ENCODE results near the gene AP2A2.

AP2A2 gene

DNA sequence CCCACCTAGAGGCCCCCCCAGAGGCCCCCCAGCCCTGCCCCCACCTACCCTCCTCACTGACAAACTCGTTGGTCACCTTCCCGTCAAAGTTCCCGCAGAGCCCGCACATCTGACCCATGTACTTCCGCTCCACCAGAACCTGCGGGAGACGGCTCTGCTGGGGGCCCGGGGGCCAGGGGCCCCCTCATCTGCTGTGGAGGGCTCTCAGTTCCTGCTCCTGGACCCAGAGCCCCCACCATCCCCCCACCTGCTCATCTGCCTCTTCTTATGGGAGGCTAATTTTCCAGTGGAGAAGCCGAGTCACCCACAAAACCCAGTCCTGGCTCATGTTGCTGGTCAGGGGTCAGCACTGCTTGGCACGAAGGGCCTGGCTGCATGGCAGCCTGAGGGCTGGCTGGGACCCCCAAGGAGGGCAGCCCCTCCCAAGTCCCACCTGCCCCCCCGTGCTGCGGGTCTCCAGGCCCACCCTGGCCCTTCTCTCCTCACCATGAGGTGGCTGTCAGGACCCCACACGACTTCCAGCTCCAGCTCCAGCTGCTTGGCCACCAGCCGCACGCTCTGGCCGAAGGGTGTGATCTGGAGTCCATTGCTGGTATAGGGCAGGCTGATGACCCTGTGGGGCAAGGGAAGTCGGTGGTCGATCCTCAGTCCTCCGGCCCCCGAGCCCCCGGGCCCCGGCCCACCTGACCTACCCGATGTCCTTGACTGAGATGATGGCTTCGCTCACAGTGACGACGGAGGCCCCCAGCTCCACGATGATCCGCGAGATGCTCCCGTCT lies 105.6 kb downstream of the AP2A2 start:
- DNase-seq, result no peak

DNA sequence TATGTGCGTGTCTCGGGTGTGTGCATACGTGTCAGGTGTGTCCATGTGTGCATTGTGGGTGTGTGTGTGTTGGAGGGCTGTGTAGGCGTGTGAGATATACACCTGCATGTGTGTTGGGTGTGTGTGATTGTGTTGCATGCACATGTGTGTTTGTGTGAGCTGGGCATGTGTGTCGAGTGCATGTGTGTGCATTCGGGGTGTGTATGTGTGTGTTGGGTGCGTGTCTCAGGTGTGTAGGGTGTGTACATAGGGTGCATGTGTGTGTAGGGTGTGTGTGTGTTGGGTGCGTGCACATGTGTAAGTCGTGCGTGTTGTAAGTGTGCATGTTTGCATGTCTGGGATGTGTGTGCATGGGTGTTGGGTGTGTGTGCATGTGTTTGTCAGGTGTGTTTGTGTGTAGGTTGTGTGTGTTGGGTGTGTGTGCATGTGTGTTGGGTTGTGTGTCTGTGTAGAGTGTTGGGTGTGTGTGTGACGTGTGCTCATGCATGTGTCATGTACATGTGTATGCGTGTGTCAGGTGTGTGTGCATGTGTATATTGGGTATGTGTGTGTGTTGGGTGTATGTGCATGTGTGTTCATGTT lies 106.7 kb downstream of the AP2A2 start:
- DNase-seq, result no peak

DNA sequence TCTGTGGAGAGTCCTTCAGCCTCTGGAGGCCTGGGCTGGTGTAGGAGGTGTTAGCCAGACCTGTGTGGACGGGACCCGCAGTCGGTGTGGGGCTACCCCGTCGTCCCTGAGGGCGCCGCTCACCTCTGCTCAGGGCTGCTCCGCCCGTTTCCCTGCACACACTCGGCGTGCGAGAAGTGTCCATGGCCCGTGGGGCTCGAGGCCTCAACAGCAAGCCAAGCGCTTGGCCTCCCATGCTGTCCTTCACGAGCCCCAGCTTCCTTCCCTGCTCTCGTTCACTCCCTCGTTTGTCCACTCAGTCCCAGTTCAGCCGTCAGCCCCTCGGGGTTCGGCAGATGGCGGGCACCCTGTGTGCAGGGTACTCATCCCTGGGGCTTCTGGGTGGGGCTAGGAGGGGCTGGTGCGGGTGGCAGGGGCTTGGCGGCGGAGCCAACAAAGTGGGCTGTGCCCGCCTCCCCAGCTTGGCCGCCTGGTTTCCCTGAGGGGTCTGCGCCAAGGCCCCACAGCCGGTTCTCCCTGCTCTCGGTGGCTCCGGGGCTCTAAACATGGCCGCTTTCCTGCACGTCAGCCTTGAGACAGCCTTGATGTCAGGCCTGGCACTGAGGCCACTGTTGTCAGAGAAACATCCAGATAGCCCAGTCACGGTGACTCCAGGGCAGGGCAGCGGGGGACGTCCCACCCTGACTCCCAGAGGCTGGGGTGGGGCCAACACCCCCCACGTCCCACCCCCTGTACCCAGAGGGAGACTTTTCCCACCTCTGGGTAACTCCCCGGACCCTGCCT lies 107.5 kb downstream of the AP2A2 start:
- no peak for DNase-seq

DNA sequence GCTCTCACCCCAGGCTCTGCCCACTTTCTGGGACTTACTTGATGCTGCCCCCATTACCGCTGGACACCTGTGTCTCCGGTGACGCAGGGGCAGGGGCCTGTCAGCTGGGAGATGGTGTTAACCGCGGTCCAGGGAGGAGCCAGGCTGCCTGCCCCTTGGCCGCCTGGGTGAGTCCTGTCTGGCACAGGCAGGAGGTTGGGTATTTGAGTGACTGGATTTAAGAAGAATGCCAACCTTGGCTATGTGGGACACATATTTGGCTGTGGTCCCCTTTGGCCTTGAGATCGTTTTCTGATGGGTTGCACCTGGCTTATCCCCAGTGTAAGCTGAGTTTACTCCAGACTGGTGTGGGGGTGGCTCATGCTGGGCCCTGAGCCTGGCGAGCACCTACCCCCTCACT lies 108.3 kb downstream of the AP2A2 start:
- no peak for DNase-seq

DNA sequence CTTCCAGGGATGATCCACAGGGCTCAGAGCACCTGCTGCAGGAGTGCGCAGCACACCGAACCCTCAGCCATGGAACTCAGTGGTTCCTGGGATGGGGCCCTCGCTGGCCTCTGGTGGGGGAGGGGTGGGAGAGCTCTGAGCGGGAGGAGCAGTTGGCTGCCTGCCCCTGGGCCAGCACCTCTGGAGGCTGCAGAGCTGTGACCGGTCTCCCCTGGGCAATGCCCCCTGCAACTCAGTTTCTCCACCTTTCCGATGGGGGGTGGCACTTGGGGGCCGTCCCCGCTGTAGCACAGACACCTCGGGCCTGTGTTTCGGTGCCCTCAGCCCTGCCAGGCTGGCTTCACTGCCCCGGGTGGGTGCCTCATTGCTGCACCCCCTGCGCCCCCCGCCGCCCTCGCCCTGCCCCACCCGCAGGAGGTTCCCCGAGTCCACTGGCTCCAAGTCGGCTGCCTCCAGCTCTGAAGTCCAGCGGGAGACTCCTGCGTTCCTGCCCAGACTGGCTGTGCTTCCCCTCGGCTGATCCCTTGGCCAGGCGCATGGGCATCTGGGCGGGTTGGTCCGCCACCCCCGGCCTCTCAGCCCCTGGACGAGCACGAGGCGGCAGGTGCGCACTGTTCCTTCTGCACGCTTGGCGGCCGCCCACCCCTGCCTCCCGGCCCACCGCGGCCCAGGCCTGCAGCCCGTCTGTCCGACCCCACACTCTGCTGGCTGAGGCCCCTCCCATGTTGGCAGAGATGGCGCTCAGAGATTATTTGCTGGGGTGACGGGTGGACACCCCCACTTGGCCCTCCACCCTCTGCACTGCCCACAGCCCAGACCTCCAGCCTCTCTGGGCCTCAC lies 109.0 kb downstream of the AP2A2 start:
- DNase-seq, result no peak

DNA sequence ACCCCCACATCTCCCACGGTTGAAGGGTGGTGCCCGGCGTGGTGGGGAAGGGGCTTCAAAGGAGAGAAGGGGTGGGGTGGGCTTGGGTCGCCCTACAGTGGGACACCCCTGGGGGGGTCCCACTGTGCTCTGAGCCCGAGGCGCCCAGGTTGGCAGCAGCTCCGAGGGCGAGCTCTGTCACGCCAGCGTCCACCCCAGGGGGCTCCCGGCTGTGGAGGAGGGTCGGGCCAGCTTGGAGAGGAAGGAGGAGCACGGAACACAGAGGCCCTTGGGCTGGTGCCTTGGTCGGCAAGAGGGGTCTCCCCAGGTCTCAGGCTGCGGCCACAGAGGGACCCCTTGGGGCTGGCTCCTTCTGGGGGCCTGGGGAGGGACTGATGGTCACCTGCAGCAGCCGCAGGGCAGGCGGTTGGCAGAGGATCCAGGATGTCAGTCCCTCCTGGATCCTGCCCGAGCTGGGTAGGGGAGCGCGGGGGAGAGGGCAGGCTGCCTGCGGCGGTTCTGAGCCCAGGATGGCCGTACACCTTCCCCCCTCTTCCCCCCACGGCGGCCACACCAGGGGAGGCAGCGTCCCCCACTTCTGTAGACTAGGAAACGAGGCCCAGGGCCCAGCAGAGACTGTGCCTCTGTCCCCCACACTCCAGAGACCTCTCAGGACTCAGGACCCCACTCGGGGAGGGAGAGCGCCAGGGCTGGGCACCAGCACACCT lies 110.1 kb downstream of the AP2A2 start:
- no peak for DNase-seq

DNA sequence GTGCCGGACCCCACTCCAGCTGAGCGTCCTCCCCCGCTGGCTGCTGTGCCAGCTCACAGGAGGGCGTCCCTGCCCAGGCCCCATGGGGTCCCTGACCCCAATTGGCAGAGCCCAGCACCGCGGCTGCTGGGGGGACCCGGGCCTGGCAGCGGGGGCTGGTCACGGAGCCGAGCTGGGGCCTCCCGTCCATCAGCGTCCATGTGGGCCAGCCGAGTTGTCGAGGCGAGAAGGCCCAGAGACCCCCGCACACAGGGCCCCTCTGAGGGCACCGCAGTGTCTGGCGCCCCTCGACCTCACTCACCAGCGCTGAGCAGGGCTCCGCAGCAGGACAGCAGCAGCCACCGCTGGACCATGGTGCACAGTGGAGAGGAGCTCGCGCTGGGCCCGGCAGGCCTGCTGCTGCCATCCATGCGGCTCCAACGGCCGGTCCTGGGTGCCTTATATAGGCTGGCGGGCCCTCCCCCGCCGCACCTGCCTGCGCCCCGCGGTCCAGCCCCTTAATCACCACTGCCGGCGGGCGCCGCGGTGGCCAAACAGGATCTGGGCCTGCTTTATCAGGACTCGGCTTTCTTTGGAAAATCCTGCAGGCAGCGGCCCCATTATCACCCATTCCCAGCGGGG lies 110.7 kb downstream of the AP2A2 start, which contains the start of gene MUC6:
Gene MUC6 (minus strand): TSS at position 416 of the 621 bp plus-strand sequence. CDS start 63 bp downstream, at position 353.
- no peak for DNase-seq

DNA sequence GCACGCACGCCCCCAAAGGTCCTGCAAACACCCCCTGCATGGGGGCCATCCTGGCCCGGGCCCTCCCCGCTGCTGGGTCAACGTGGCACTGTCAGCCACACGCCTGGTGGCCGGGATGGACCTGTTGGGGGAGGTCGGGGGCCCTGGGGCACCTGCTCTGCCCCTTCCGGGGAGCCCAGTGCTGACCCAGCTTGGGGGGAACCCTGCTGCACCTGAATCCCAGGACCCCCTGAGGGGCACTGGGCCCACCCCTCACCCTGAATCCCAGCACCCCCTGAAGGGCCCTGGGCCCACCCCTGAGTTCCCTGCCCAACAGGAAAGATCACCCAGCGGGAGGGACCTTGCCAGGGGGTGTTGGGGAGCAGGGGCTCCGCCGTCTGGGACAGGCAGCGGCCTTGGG lies 111.3 kb downstream of the AP2A2 start:
- DNase-seq, result no peak

DNA sequence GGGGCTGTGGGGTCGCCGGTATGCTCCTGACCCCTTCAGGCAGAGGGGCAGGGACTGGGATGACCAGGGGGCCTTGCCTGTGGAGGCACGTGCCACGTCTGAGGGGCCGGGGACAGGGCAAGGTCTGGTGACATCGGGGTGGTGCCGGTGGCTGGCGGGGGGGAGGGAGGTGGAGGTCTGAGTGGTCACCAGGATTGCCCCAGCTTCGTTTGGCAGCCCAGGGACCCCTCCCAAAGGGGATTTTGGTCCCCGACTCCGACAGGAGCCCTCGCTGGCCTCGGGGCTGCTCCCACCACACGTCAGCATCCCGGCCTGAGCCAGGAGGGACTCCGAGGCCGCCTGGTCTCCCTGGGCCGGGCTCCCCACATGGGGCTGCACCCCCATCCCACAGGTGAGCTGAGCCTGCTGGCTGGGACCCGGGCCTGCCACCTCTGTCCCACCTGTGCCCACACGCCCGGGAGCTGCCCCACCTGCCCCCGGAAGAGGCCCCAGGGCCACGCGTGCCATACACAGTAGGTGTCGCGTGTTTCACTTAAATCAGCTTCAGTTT lies 111.9 kb downstream of the AP2A2 start:
- DNase-seq, result no peak

DNA sequence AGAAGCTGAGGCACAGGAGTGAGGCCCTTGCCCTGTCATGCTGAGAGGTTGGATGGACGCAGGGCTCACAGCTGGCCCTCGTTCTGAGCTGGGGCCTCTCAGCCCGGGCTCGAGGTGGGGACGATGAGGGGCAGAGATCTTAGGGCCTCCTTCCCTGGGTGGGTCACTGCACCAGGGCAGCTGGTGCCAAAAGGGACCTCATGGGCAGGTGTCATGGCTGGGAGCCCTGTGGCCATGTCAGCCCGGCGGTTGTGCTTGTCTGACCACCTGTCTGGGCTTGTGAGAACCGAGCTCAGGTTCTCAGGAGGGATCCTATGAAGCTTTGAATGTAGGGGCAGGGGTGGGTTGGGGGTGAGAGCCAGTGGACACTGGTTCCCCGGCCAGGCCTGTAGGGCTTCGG lies 112.7 kb downstream of the AP2A2 start:
- DNase-seq, result no peak

DNA sequence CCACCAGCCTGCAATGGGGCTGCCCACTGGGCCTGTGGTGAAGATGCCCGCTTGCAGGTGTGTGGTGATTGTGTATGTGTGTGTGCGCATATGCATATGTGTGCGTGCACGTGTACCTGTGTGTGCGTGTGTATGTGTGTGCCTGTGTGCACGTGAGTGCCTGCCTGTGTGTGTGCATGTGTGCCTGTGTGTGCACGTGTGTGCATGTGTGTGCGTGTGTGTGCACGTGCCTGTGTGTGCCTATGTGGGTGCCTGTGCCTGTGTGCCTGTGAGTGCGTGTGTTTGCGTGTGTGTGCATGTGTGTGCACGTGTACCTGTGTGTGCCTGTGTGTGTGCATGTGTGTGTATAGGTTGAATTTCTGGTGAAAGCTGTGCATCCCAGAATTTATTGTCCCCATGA lies 113.3 kb downstream of the AP2A2 start:
- DNase-seq, result no peak

DNA sequence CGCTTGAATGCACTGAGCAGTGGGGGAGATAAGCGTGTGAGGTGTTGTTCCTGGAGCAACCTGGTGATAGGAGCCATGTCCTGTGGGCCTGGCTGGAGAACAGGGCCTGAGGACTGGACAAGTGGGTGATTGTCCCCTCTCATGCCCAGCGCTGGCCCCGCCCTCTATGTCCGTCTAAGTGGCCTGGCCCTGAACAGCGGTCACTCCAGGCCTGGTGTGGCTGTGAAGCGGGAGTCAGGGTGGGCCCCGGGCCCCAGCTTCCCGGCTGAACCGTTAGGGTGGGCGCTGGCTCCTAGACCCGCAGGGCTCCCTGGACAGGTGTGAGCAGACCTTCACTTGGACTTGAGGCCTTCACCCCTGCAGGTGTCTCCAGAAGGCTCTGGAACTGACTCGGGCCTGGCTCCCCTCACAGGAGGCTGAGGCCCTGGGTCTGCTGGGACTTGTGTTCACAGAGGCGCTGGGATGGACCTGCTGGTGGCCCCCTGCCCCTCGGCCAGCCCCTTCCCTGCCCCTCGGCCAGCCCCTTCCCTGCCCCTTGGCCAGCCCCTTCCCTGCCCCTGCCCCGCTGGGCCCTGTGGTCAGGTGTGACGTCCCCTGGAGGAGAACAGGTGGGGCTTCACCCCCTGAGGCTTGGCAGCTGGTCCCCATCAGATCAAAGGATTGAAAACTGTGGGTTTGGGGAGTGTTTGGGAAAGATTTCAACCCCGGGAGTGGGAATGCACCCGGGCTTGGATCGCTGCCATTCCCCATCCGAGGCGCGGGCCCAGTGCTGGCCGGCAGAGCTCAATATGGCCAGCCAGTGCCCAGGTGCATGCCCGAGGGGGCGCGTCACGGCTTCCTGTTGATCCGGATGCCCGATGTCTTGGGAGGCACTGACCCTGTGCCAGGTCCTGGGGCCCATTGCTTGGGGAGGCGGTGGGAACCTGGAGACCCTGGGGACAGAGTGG lies 114.1 kb downstream of the AP2A2 start:
- DNase-seq, result no peak

DNA sequence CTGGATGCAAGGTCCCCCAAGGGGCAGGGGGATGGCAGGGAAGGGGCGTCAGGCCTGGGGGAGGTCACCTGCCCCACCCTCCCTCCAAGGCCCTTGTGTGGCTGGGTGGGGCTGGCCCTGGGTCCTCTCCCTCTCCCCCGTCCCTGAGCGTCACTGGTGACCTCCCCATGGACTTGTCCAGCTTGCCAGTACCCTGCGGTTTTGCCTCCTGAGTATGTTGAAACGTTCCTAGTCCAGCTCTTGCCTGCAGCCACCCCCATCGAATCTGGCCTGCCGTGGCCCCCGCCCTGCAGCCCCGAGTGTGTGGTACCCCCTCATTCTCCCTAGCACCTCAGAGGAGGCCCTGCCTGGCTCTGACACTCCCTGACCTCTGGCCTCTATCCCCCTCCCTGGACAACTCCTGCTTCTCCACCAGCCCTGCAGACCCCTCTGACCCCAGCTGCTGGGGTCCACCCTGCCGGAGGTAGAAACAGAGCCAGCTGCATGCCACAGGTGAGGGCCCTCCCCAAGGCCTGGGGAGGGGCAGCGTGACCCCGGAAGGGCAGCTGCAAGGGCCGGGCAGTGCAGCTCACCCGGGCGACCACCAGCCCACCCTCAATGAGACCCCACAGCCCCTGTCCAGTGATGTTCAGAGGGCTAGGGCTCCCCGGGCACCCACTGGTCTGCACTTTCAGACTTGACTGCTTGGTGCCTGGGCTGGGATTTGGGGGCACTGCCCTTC lies 114.9 kb downstream of the AP2A2 start:
- DNase-seq, result no peak

DNA sequence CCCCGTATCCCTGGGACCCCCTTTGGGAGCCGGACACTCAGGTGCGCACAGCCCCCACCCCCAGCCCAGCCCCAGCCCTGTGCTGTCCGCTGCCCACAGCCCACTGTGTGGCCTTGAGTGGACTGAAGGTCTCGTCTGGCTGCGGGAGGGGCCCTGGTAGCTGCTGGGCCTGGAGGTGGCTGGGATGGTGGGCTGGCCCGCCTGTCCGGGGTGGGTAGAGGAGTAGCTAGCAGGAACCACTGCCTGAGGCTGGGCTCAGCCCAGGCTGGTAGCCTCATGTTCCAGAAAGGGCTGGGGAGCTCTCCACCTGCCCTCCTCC lies 115.4 kb downstream of the AP2A2 start:
- DNase-seq, result no peak

DNA sequence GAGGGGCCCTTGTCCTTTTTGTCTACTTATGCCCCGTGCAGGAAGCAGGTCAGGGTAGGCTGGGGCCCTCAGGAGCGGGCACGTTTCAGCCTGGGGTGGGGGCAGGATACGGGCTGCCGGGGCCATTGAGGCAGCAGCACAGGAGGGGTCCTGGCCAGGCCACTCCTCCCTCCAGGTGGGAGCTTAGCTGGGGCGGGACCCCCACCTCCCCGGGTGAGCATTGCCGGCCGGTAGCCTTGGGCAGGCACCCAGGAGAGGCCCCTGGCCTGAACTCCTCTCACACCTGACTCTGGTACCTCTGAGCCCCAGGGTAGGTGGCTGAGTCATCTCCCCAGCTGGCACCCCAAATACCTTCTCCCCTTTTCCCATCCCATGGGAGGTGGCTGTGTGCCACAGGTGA lies 115.8 kb downstream of the AP2A2 start:
- DNase-seq, result no peak

DNA sequence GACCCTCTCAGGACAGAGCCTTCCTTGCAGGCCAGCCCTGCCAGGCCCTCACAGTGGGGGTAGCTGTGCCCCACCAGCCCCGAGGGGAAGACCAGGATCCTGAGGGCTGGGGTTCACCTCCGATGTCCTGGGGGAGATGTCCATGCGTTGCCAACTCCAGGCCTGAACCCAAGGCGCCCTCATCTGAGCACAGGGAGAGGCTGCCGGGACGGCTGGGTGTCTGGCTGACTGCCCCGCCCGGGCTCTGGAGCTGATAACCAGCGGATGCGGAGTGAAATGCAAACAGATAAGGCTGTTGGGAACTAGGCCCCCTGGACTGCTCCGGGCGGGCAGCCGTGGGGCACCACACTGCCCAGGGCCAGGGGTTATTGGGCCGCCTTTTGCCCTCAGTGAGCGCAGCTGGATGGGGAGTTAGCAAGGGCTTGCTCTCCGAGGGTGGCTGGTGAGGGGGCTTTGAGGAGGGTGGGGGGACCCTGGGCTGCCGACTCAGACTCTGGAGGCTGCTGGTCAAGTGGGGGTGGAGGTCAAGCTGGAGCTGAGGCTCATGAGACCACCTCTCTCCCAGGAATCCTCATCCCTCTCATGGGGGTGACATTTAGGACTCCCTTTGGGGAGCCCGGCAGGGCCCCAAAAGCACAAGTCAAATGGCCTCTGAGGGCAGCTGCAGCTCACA lies 116.4 kb downstream of the AP2A2 start:
- DNase-seq, result no peak

DNA sequence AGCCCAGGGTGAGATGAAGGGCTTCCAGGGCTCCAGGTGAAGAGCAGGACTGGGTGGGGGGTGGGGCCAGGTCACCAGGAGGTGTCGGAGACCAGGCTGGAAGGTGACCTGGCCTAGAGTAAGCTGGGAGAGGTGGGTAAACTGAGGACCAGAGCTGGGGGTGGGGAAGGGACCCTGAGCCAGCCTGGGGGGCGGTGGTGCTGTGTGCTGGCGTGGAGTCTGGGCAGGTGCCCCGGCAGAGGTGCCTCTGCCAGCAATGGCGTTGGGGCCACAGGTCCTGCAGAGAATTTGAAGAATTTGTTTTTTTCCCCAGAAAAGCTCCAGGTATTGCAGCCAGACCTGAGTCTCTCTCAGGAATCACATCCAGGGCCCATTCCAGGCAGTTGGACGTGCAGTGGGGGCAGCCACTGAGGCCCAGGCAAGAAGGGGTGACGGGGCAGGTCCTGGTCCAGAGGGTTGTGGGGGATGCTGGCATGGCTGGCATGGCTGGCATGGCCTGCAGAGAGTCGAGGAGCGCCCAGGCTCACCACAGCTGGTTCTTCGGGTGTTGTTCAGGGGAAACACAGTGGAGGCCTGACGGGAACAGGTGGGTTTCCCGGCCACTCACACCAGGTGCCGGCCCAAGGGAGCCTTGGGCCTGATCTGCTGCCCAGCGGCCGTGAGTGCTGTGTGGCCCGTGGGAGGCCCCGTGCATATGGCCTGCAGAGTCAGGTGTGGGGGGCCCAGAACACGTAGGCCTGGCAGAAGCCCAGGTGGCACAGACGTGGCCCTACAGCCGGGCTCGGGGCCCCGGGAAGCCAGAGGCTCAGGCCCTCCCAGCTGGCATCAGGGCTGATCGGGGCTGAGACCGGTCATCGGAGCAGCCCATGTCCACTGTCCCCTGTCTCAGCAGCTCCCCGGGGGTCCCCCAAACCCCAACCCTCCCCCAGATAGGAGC lies 117.2 kb downstream of the AP2A2 start:
- DNase-seq, result no peak

DNA sequence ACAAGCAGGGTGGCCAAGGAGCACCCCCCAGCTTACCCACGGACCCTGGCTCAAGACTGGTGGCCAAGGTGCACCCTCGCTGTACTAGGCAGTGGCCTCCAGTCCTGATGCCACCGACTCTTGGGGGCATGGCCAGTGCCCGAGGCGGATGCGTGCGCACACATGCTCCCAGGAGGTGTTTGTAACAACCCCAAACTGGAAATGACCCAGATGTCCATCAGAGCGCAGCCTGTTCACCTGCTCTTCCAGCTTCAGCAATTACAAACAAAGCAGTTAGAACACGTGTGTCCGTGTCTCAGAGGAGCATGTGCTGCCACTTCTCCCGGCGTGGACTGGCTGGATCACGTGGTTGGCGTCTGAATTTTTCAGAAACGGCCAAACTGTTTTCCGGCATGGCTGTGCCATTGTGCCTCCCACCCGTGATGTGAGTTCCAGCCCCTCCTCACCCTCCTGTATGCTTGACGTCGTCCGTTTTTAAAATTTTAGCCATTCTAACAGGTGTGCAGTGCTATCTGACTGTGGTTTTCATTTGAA lies 118.0 kb downstream of the AP2A2 start:
- no peak for DNase-seq

Data from activated gamma-delta T cell treated with Interleukin-2 at 50 U/mL for 16 hours (primary cell).